Colonic mucosa (tissue), 4 donors: ENCODE measurements around the gene NCKAP5. TPM values are rescaled to one million over a fixed set of nuclear protein-coding genes. Genes with fewer than 3 reads are reported as not detected.

Source experiments
- DNase-seq: peaks from one replicate; pipeline ENCODE4 v3.0.0-alpha.2; 2020
- H3K27ac ChIP-seq: fragments of 200-600 bp; one replicate; pipeline ENCODE4 v1.8.0; 2021
- H3K27me3 ChIP-seq: fragments of 200-600 bp; one replicate; pipeline ENCODE4 v1.8.0; 2021
- H3K36me3 ChIP-seq: fragments of 200-600 bp; one replicate; pipeline ENCODE4 v1.8.0; 2021
- H3K4me1 ChIP-seq: fragments of 200-600 bp; one replicate; pipeline ENCODE4 v1.8.0; 2021; ENCODE audit warnings: mild to moderate bottlenecking
- H3K4me3 ChIP-seq: fragments of 200-600 bp; one replicate; pipeline ENCODE4 v1.8.0; 2021
- H3K9ac ChIP-seq, 2 donors: one replicate each; pipeline ENCODE4 v1.7.0; 2013; ENCODE audit warnings: control low read depth in 2 of 2, low read depth in 2 of 2, low read length in 2 of 2
- H3K9me3 ChIP-seq: fragments of 200-600 bp; one replicate; pipeline ENCODE4 v1.8.0; 2021
- CTCF ChIP-seq: fragments of 200-600 bp; IDR thresholded peaks from one replicate; pipeline ENCODE4 v1.8.0; 2022; ENCODE audit warnings: antibody characterized with exemption, mild to moderate bottlenecking
- intact Hi-C: fragments of 100-400 bp; cut with DNase I; formaldehyde crosslinking; loops from one replicate; pipeline ENCODE4 v1.14.1; 2022
- total RNA-seq, 2 donors: library from RNA; stranded (reverse); fragmentation: NEBNext Ultra II Directional in 1 of 2; extraction: Animal tissue kit (Norgen Biotek cat#: 25700) in 1 of 2; gene quantifications; one replicate each; pipeline ENCODE4 v1.2.1, GENCODE V29; 2021
- donor health status: healthy.
- donor health status: DM: no; HTN: no; CAD: no.
- donor health status: DM: no; HTN: no; CAD: no.

Gene NCKAP5
- total RNA-seq, 2 donors from 2014 or later = 2.9 to 3.7 TPM

- no peak for TF ChIP-seq CTCF
Measured at GRCh38 chr2:132664096-132664495, 904.2 kb downstream of the NCKAP5 start.

GRCh38 chr2:132662732-132663131 lies 905.5 kb downstream of the NCKAP5 start:
- Histone ChIP-seq H3K36me3 (no peaks in the 10 kb centered on the region), H3K27me3 (no peaks in the 10 kb centered on the region), H3K9me3 (no peaks in the 10 kb centered on the region), H3K4me3 (no peak overlapping the region), H3K4me1 (no peaks in the 10 kb centered on the region), H3K9ac (no peak overlapping the region), H3K27ac (no peak overlapping the region)
- TF ChIP-seq CTCF = no peak
- no peak for DNase-seq
- intact Hi-C loops = no loop called here

More at GRCh38 chr2:132664096-132664495, 904.2 kb downstream of the NCKAP5 start:
- H3K27me3 ChIP-seq = peaks cover 9% of the 10 kb centered on the region
- H3K4me1 ChIP-seq = peaks cover 3% of the 10 kb centered on the region
- no peaks in the 10 kb centered on the region for H3K36me3 ChIP-seq
- H3K4me3 ChIP-seq = no peak overlapping the region
- intact Hi-C loops = no loop called here
- no peak for DNase-seq
- H3K27ac ChIP-seq = no peak overlapping the region
- H3K9me3 ChIP-seq = no peaks in the 10 kb centered on the region
- H3K9ac ChIP-seq = no peak overlapping the region

- Histone ChIP-seq H3K27ac (no peak overlapping the region), H3K4me1 (no peaks in the 10 kb centered on the region), H3K27me3 (no peaks in the 10 kb centered on the region), H3K4me3 (no peak overlapping the region), H3K9ac (no peak overlapping the region), H3K9me3 (no peaks in the 10 kb centered on the region), H3K36me3 (no peaks in the 10 kb centered on the region)
- intact Hi-C loops = no loop called here
- no peak for TF ChIP-seq CTCF
- no peak for DNase-seq
Measured at GRCh38 chr2:132659331-132659730, 908.9 kb downstream of the NCKAP5 start.

GRCh38 chr2:132656266-132656975 lies 911.8 kb downstream of the NCKAP5 start:
- no peak overlapping the region for H3K27ac ChIP-seq
- TF ChIP-seq CTCF = no peak
- no peaks in the 10 kb centered on the region for H3K36me3 ChIP-seq
- no peaks in the 10 kb centered on the region for H3K9me3 ChIP-seq
- H3K9ac ChIP-seq = no peak overlapping the region
- H3K27me3 ChIP-seq = no peaks in the 10 kb centered on the region
- H3K4me3 ChIP-seq = no peak overlapping the region
- no peak for DNase-seq
- H3K4me1 ChIP-seq = no peaks in the 10 kb centered on the region
- intact Hi-C loops = no loop called here

- intact Hi-C loops = no loop called here
Measured at GRCh38 chr2:132654968-132655367, 913.3 kb downstream of the NCKAP5 start.

More at GRCh38 chr2:132654968-132655367, 913.3 kb downstream of the NCKAP5 start:
- Histone ChIP-seq H3K4me3 (no peak overlapping the region), H3K27ac (no peak overlapping the region), H3K27me3 (no peaks in the 10 kb centered on the region), H3K9me3 (no peaks in the 10 kb centered on the region), H3K4me1 (no peaks in the 10 kb centered on the region), H3K36me3 (no peaks in the 10 kb centered on the region), H3K9ac (no peak overlapping the region)
- no peak for TF ChIP-seq CTCF
- DNase-seq = no peak
